ENCODE results near the gene SLIT3.

The SLIT3 gene

DNA sequence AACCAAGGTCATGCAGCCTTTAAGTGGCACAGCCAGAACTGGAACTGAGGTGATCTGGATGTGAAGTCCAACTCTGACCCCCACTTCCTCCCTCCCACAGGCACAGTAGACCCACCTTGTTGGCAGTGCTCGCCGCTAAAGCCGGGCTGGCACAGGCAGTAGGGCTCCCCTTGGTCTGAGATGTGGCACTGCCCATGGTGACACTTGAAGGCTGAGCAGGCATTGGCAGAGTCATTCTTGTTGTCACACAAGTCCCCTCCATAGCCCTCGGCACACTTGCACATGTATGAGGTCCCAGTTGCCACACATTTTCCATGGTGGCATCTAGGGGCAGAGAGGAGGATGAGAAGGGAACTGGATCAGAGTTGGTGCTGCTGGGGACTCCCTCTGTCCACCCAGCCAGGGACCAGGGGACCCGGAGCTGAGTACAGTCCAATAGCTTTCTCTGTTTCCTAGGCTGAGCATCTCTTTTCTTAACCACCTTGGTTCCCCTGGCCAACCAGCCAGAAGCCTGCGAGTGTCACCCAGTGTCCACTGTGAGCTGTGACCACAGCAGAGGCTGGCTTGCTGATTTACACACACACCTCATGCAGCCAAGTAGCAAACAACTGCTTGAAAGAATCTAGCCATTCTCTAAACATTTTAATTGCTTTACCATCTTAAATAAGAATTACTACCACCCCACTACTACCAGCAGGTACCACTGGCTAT is 631.1 kb downstream of the SLIT3 start:
- DNase-seq (ENCODE audit: low spot score), result no peak

DNA sequence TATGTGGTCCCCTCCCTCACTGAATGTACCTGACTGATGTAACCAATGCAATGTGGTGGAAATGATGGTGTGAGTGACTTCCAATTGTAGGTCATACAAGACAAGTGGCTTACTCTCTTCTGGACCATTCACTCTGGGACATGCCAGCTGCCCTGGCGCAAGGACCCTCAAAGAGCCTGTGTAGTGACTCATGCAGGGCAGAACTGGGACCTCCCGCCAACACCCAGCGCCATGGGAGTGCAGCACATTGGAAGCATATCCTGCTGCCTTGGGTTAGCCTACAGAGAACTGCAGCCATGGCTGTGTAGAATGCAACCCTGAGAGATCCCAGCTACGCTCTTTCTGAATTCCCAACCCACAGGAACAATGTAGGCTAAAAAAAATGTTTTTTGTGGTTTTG is 631.8 kb downstream of the SLIT3 start:
- no peak for DNase-seq (ENCODE audit: low spot score)

- no peak for DNase-seq (ENCODE audit: low spot score)
Measured at GRCh38 chr5:168668078-168668477, 632.9 kb downstream of the SLIT3 start.

- DNase-seq (ENCODE audit: low spot score), result no peak
Measured at GRCh38 chr5:168667301-168667840, 633.6 kb downstream of the SLIT3 start.

- DNase-seq (ENCODE audit: low spot score), result no peak
Measured at GRCh38 chr5:168666356-168666755, 634.6 kb downstream of the SLIT3 start.

- no peak for DNase-seq (ENCODE audit: low spot score)
Measured at GRCh38 chr5:168663276-168664004, 637.5 kb downstream of the SLIT3 start.

- no peak for DNase-seq (ENCODE audit: low spot score)
Measured at GRCh38 chr5:168661593-168662485, 639.1 kb downstream of the SLIT3 start.

DNA sequence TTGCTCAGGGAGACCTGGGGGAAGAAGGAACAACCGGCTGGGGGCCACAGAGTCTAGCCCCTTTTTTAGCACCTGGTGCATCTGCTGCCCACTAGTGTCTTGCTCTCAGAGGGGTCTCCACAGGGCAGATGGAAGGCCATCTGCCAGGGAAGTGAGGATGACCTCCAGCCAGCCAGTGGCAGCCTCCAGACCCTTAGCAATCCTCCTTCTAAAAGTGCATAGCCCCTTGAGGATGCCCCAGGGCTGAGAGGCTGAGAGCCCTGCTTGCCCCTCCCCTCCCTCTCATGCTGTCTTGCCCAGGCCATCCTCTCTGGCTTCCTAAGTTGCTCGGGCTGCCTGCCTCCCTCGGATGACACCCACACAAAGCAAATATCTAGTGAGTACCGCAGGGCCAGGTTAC is 640.2 kb downstream of the SLIT3 start:
- no peak for DNase-seq (ENCODE audit: low spot score)

- no peak for DNase-seq (ENCODE audit: low spot score)
Measured at GRCh38 chr5:168659286-168659847, 641.6 kb downstream of the SLIT3 start.

- no peak for DNase-seq (ENCODE audit: low spot score)
Measured at GRCh38 chr5:168658394-168658793, 642.5 kb downstream of the SLIT3 start.

GRCh38 chr5:168656633-168657032 is 644.3 kb downstream of the SLIT3 start:
- DNase-seq (ENCODE audit: low spot score), result no peak

DNA sequence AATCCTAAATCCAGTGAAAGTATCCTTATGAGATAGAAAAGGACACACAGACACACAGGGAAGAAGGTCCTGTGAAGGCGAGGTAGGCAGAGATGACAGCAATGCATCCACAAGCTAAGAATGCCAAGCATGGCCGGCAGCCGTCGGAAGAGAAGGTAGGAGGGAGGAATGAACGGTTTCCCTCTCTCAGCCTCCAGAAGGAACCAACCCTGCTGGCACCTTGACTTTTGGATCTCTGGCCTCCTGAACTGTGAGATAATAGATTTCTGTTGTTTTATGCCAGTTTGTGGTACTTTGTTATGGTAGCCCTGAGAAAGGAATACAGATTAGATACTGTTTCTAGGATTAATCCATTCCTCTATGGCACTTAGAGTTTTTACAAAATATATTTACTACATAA is 645.6 kb downstream of the SLIT3 start:
- no peak for DNase-seq (ENCODE audit: low spot score)

- DNase-seq (ENCODE audit: low spot score), result no peak
Measured at GRCh38 chr5:168654211-168654721, 646.7 kb downstream of the SLIT3 start.

DNA sequence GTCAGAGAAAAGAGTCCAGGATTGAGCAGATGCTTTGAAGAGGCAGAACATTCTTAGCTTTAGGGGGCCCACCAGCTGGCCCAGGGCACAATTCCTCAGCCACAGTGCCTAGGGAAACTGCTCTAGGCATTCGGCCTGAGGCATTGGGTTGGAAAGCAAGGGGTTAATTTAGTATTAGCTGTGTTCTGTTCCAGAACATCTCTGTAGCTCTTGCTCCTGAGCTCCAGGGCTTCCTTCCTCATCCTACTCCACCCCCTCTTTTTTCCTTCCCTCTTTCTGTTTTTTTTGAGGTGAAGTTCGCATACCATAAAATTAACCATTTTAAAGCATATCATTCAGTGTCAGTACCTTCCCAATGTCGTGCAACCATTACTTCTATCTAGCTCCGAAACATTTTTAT is 647.3 kb downstream of the SLIT3 start:
- DNase-seq (ENCODE audit: low spot score), result no peak

DNA sequence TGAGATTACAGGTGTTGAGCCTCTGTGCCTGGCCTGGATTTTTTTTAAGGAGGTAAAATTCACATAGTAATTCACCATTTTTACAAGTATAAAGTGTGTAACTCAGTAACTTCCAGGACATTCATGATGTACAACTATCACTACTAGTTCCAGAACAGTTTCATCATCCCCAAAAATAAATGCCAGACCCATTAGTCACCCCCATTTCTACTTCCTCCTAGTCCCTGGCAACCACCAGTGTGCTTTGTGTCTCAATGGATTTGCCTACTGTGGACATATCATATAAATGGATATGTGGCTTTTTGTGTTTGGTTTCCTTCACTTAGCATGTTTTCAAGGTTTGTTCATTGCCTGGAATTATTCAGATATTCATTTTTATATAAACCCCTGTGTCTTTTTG is 649.3 kb downstream of the SLIT3 start:
- no peak for DNase-seq (ENCODE audit: low spot score)

- DNase-seq (ENCODE audit: low spot score), result no peak
Measured at GRCh38 chr5:168649306-168649705, 651.6 kb downstream of the SLIT3 start.

DNA sequence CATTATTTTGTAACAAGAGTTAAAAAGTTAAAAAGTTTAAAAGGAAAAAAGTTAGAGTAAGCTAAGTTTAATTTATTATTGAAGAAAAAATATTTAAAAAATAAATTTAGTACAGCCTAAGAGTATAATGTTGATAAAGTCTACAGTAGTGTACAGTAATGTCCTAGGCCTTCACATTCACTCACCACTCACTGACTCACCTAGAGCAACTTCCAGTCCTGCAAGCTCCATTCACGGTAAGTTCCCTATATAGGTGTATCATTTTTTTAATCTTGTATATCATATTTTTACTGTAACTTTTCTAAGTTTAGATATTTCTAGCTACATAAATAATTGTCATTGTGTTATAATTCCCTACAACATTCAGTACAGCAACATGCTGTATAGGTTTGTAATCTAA is 652.4 kb downstream of the SLIT3 start:
- no peak for DNase-seq (ENCODE audit: low spot score)

GRCh38 chr5:168648016-168648415 is 652.9 kb downstream of the SLIT3 start:
- DNase-seq (ENCODE audit: low spot score), result no peak

- DNase-seq (ENCODE audit: low spot score), result no peak
Measured at GRCh38 chr5:168647083-168647482, 653.9 kb downstream of the SLIT3 start.

DNA sequence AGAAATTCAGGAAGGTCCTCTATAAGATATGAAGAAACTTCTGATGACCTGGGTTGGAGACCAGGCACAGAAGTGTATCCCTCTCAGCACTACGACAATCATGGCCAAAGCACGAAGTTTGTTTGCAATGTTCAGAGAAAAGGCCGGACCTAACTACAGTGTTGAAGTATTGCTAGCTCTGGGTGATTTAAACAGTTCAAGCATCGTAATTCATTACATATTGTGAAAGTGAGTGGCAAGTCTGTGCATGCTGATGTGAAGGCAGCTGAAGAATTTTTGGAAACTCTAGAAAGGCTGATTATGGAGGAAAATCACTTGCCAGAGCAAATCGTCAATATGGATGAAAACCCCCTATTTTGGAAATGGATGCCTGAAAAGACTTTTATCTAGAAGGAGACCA is 654.6 kb downstream of the SLIT3 start:
- DNase-seq (ENCODE audit: low spot score), result no peak

- no peak for DNase-seq (ENCODE audit: low spot score)
Measured at GRCh38 chr5:168645195-168645594, 655.7 kb downstream of the SLIT3 start.

- DNase-seq (ENCODE audit: low spot score), result no peak
Measured at GRCh38 chr5:168642019-168642418, 658.9 kb downstream of the SLIT3 start.
